T-helper 2 cell treated with Interferon-gamma antibody and Interleukin-4, amounts not matched to agents 100 ng/mL and 5 ng/mL, for 36 hours (primary cell): ENCODE results near the gene NKAIN2. TPM values are rescaled to one million over a fixed set of nuclear protein-coding genes. Genes with fewer than 3 reads are reported as not detected.
"Not testable (repeated sequence)": the region's sequence is repeated elsewhere in the genome, so short reads cannot be mapped to it uniquely, and the experiment has no call there.

Experiments used
- intact Hi-C: fragments of 100-400 bp; cut with micrococcal nuclease; formaldehyde crosslinking; loops from one replicate; pipeline ENCODE4 v1.15.1; 2023
- total RNA-seq: library from RNA; stranded (reverse); gene quantifications from 2 replicates; pipeline ENCODE4 v1.2.3, GENCODE V29; 2022

NKAIN2 gene
- total RNA-seq, 1 donor from 2014 or later, result not detected

GRCh38 chr6:124073820-124074587 lies 270.3 kb downstream of the NKAIN2 start:
- intact Hi-C loops, result no loop called here

- intact Hi-C loops, result no loop called here
Observed at GRCh38 chr6:124074606-124075005, 270.9 kb downstream of the NKAIN2 start.

- intact Hi-C loops, result no loop called here
Observed at GRCh38 chr6:124076336-124077048, 272.8 kb downstream of the NKAIN2 start.

- intact Hi-C loops, result no loop called here
Observed at GRCh38 chr6:124078169-124078568, 274.5 kb downstream of the NKAIN2 start.

GRCh38 chr6:124080483-124080882 lies 276.8 kb downstream of the NKAIN2 start:
- intact Hi-C loops, result no loop called here

GRCh38 chr6:124090491-124090890 lies 286.8 kb downstream of the NKAIN2 start:
- intact Hi-C loops, result no loop called here

- intact Hi-C loops, result no loop called here
Observed at GRCh38 chr6:124099520-124099919, 295.9 kb downstream of the NKAIN2 start.

- intact Hi-C loops, result no loop called here
Observed at GRCh38 chr6:124110514-124110913, 306.8 kb downstream of the NKAIN2 start.

- intact Hi-C loops, result no loop called here
Observed at GRCh38 chr6:124119596-124119995, 315.9 kb downstream of the NKAIN2 start.

- intact Hi-C loops, result no loop called here
Observed at GRCh38 chr6:124123617-124124209, 320.0 kb downstream of the NKAIN2 start.

GRCh38 chr6:124131259-124131658 lies 327.6 kb downstream of the NKAIN2 start:
- intact Hi-C loops, result no loop called here

- intact Hi-C loops, result no loop called here
Observed at GRCh38 chr6:124131779-124132178, 328.1 kb downstream of the NKAIN2 start.

- intact Hi-C loops, result no loop called here
Observed at GRCh38 chr6:124132256-124132655, 328.6 kb downstream of the NKAIN2 start.

- intact Hi-C loops, result no loop called here
Observed at GRCh38 chr6:124142852-124143251, 339.2 kb downstream of the NKAIN2 start.

GRCh38 chr6:124143435-124143834 lies 339.8 kb downstream of the NKAIN2 start:
- intact Hi-C loops, result no loop called here

- intact Hi-C loops, result no loop called here
Observed at GRCh38 chr6:124147621-124148020, 344.0 kb downstream of the NKAIN2 start.

GRCh38 chr6:124148236-124148957 lies 344.7 kb downstream of the NKAIN2 start:
- intact Hi-C loops, result no loop called here

GRCh38 chr6:124149646-124150045 lies 346.0 kb downstream of the NKAIN2 start:
- intact Hi-C loops, result no loop called here

GRCh38 chr6:124158024-124158423 lies 354.4 kb downstream of the NKAIN2 start:
- intact Hi-C loops, result no loop called here

GRCh38 chr6:124163676-124164075 lies 360.0 kb downstream of the NKAIN2 start:
- intact Hi-C loops, result no loop called here

- intact Hi-C loops, result no loop called here
Observed at GRCh38 chr6:124164343-124164742, 360.7 kb downstream of the NKAIN2 start.

- intact Hi-C loops, result not testable (repeated sequence)
Observed at GRCh38 chr6:124167249-124167648, 363.6 kb downstream of the NKAIN2 start.
